Measurements from ENCODE around the gene EVA1B. TPM values are rescaled to one million over a fixed set of nuclear protein-coding genes. Genes with fewer than 3 reads are reported as not detected.
A peak's percentile ranks its signal among the peaks of the same experiment; 100 is the strongest.

Gene EVA1B
- total RNA-seq, 1 donor from 2014 or later: 251 TPM

GRCh38 chr1:36351227-36351977 lies 28.0 kb upstream of the EVA1B start:
- H3K36me3 ChIP-seq: peaks cover 40 to 55% of the 10 kb centered on the region in 2 donors

GRCh38 chr1:36350659-36351226 lies 27.3 kb upstream of the EVA1B start:
- DNase-seq (ENCODE audit: low spot score in 2 of 2): peak in 1 of 2 donors; percentile 86
- peaks cover 44 to 55% of the 10 kb centered on the region in 2 donors for H3K36me3 ChIP-seq

More at GRCh38 chr1:36351227-36351977, 28.0 kb upstream of the EVA1B start:
- TF ChIP-seq, protein P1, sequence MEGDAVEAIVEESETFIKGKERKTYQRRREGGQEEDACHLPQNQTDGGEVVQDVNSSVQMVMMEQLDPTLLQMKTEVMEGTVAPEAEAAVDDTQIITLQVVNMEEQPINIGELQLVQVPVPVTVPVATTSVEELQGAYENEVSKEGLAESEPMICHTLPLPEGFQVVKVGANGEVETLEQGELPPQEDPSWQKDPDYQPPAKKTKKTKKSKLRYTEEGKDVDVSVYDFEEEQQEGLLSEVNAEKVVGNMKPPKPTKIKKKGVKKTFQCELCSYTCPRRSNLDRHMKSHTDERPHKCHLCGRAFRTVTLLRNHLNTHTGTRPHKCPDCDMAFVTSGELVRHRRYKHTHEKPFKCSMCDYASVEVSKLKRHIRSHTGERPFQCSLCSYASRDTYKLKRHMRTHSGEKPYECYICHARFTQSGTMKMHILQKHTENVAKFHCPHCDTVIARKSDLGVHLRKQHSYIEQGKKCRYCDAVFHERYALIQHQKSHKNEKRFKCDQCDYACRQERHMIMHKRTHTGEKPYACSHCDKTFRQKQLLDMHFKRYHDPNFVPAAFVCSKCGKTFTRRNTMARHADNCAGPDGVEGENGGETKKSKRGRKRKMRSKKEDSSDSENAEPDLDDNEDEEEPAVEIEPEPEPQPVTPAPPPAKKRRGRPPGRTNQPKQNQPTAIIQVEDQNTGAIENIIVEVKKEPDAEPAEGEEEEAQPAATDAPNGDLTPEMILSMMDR (IDR thresholded peaks at IDR 0.05): peak in 1 of 3 experiments; percentile 18
- Histone ChIP-seq H3K27ac (peak overlapping the region; percentile 84 to 89), H3K9me3 (no peaks in the 10 kb centered on the region), H3K27me3 (no peaks in the 10 kb centered on the region), H3K4me3 (peak overlapping the region in 1 of 2 donors; percentile 30), H3K4me1 (peaks cover 39 to 43% of the 10 kb centered on the region in 2 donors)
- peak in 1 of 2 donors; percentile 83 for DNase-seq (ENCODE audit: low spot score in 2 of 2)
- intact Hi-C loops (cut with DNase I): loop anchor here (1.0 to 2.0 kb wide), 3 partner anchors 18 to 35 kb away; partner anchors contain the start of gene EVA1B

DNA sequence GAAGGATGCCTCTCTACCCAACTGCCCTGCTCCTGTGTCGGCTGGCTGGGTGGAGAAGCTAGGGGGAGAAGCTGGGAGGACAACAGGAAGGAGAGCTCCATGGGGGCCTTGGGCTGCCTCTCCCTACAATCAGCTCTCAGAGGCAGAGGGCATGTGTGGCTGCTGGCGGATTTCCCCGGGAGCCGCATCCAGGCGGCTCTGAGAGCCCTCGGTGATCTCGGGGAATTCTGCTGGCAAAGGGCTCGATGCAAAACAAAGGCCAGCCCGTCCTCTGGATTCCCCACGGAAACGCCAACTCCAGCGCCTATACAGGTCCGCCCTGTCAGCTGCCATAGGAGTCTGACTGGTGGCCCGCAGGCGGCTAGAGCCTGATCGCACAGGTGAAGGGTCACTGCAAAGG lies 26.4 kb upstream of the EVA1B start:
- peaks cover 39 to 43% of the 10 kb centered on the region in 2 donors for H3K4me1 ChIP-seq
- H3K27me3 ChIP-seq: no peaks in the 10 kb centered on the region
- H3K9me3 ChIP-seq: no peaks in the 10 kb centered on the region
- DNase-seq (ENCODE audit: low spot score in 2 of 2): no peak
- peak overlapping the region; percentile 84 to 89 for H3K27ac ChIP-seq
- intact Hi-C loops (cut with DNase I): loop anchor here (2.0 kb wide), 1 partner anchor 27 kb away; the partner anchor contains the start of gene EVA1B
- H3K36me3 ChIP-seq: peaks cover 46 to 55% of the 10 kb centered on the region in 2 donors
- TF ChIP-seq, protein P1 (IDR thresholded peaks at IDR 0.05): no peak
- peak overlapping the region in 1 of 2 donors; percentile 30 for H3K4me3 ChIP-seq

More at GRCh38 chr1:36350659-36351226, 27.3 kb upstream of the EVA1B start:
- Histone ChIP-seq H3K27ac (peak overlapping the region; percentile 84 to 89), H3K4me3 (peak overlapping the region in 1 of 2 donors; percentile 30), H3K27me3 (no peaks in the 10 kb centered on the region), H3K4me1 (peaks cover 39 to 43% of the 10 kb centered on the region in 2 donors), H3K9me3 (no peaks in the 10 kb centered on the region)
- intact Hi-C loops (cut with DNase I): loop anchor here (1.0 to 2.0 kb wide), 3 partner anchors 19 to 36 kb away; partner anchors contain the start of gene EVA1B
- TF ChIP-seq, protein P1 (IDR thresholded peaks at IDR 0.05): no peak

DNA sequence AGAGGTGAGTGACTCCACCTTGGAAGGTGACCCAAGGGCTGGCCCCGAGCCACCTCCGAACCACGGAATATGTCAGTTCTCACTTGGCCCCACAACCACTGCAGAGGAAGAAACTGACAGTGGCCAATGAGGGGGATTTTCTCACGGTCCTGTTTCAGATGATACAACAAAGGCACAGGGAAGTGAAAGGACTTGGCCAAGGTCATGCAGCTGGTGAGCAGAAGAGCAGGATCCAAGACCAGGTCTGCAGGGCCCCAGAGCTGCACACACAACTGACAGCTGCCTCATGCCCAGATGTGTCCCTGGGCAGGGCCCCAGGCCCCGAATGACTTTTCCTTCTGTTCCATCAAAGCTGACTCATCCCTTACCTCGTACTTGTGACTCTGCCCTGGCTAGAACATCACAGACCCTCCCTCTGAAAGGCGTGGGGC lies 25.8 kb upstream of the EVA1B start:
- peak overlapping the region; percentile 84 to 89 for H3K27ac ChIP-seq
- no peak for DNase-seq (ENCODE audit: low spot score in 2 of 2)
- peaks cover 39 to 43% of the 10 kb centered on the region in 2 donors for H3K4me1 ChIP-seq
- H3K36me3 ChIP-seq: peaks cover 46 to 52% of the 10 kb centered on the region in 2 donors
- no peak overlapping the region for H3K4me3 ChIP-seq
- intact Hi-C loops (cut with DNase I): no loop called here
- TF ChIP-seq, protein P1 (IDR thresholded peaks at IDR 0.05): no peak
- H3K9me3 ChIP-seq: no peaks in the 10 kb centered on the region
- H3K27me3 ChIP-seq: no peaks in the 10 kb centered on the region

DNA sequence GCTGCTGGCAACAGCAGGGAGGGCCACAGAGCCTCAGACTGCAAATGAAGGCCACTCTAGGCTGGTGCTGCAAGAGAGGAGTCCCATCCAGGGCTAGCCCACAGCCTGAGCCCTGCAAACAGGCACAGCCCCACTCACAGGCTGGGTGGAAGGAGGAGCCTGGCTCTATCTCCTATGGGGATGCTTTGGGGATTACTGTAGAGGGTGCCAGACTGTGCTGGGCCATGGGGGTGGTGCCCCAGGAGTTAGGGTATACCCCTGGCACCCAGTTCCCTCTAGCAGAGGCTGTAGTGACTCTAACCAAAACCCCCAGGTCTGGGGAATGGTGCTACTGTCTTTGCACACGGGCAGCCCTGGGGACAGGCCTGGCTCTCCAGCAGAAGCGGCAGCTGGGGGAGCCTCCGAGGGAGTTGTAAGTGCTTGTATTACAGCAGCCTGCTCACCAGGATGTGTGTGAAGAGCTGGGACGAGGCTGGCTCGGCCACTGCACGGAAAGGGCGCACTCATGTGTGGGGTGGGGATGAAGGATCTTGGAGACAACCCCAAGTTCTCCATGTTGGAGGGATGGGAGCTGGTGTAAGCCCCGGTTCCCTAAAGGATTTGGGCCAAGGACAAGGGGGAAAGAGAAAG lies 23.4 kb upstream of the EVA1B start:
- Histone ChIP-seq H3K4me1 (peaks cover 28 to 39% of the 10 kb centered on the region in 2 donors), H3K27ac (peak overlapping the region; percentile 46), H3K4me3 (no peak overlapping the region), H3K36me3 (peaks cover 53 to 55% of the 10 kb centered on the region in 2 donors), H3K9me3 (no peaks in the 10 kb centered on the region), H3K27me3 (no peaks in the 10 kb centered on the region)
- TF ChIP-seq, protein P1 (IDR thresholded peaks at IDR 0.05): no peak
- intact Hi-C loops (cut with DNase I): no loop called here
- DNase-seq (ENCODE audit: low spot score in 2 of 2): no peak

Data from ascending aorta (tissue), 2 donors.